SK-N-MC (cell line): ENCODE measurements around the gene TPM1.

Experiments
- DNase-seq: peaks from one replicate; pipeline ENCODE4 v3.0.0-alpha.2; 2011; ENCODE audit warnings: low read depth, low spot score
- H3K27ac ChIP-seq: fragments of 200-600 bp; sonication (generic); 2 replicates; pipeline ENCODE4 v1.5.1; 2016; ENCODE audit warnings: mixed run types
- H3K36me3 ChIP-seq: fragments of 200-600 bp; sonication (generic); 2 replicates; pipeline ENCODE4 v1.6.1; 2017; ENCODE audit warnings: antibody characterized with exemption, low read length, mixed read lengths; ENCODE audit not compliant: insufficient read depth
- H3K4me3 ChIP-seq: fragments of 200-600 bp; sonication (generic); 2 replicates; pipeline ENCODE4 v1.5.1; 2016
- H3K9ac ChIP-seq: fragments of 200-600 bp; sonication (generic); 2 replicates; pipeline ENCODE4 v1.8.0; 2017; ENCODE audit warnings: mixed run types, mixed read lengths; ENCODE audit not compliant: insufficient read length
- H3K9me3 ChIP-seq: fragments of 200-600 bp; sonication (generic); 2 replicates; pipeline ENCODE4 v1.6.1; 2017; ENCODE audit warnings: low read depth, mild to moderate bottlenecking, antibody characterized with exemption, low read length, moderate library complexity, mixed read lengths
- EZH2 ChIP-seq: fragments of 200-600 bp; sonication (generic); IDR thresholded peaks from one replicate; pipeline ENCODE4 v1.6.1; 2017; ENCODE audit warnings: antibody characterized with exemption
- FOXP2 ChIP-seq: optimal IDR thresholded peaks from 2 replicates; pipeline ENCODE3; 2011; ENCODE audit warnings: mild to moderate bottlenecking, moderate library complexity; ENCODE audit not compliant: insufficient read depth; ENCODE audit errors: extremely low read length, control extremely low read depth
- POLR2AphosphoS5 ChIP-seq: IDR thresholded peaks from 2 replicates; pipeline ENCODE4 v1.6.1; 2012; ENCODE audit warnings: mild to moderate bottlenecking, low read depth, low read length, borderline replicate concordance

Gene TPM1

GRCh38 chr15:63022181-63022580 is 20.4 kb upstream of the TPM1 start:
- TF ChIP-seq POLR2AphosphoS5 (no peak), FOXP2 (no peak), EZH2 (no peak)
- Histone ChIP-seq H3K36me3 (no peaks in the 10 kb centered on the region), H3K9me3 (no peaks in the 10 kb centered on the region), H3K27ac (no peak overlapping the region), H3K4me3 (no peak overlapping the region), H3K9ac (no peak overlapping the region)
- DNase-seq: no peak

GRCh38 chr15:63022663-63023062 is 19.9 kb upstream of the TPM1 start:
- no peak for DNase-seq
- Histone ChIP-seq H3K4me3 (no peak overlapping the region), H3K27ac (no peak overlapping the region), H3K9ac (no peak overlapping the region), H3K36me3 (no peaks in the 10 kb centered on the region), H3K9me3 (no peaks in the 10 kb centered on the region)
- TF ChIP-seq EZH2 (no peak), FOXP2 (no peak), POLR2AphosphoS5 (no peak)

DNA sequence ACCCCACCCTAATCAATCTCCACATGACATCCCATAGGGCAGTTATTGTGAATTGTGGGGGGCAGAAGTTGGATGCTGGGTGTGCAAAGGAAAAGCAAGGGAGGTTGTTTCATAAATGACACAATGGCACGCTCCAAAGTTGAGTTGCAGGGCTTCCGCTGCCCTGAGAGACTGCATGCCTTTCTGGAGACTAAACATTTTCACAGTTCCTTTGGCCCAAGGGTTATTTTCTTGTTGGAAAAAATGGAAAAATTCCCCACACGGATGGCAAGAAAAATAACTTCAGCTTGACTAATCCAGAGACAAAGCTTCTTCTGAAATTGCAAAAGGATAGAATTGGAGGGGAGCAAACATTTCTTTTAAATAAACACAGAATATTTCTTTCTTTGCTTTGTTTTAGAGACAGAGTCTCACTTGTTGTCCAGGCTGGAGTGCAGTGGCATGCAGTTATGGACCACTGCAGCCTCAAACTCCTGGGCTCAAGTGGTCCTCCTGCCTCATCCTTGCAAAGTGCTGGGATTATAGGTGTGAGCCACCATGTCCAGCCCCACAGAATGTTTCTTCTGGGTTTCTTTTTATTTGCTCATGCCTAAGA is 19.1 kb upstream of the TPM1 start:
- H3K4me3 ChIP-seq: no peak overlapping the region
- no peak overlapping the region for H3K9ac ChIP-seq
- TF ChIP-seq EZH2: no peak
- no peak for TF ChIP-seq POLR2AphosphoS5
- TF ChIP-seq FOXP2: no peak
- no peak for DNase-seq
- no peak overlapping the region for H3K27ac ChIP-seq
- no peaks in the 10 kb centered on the region for H3K36me3 ChIP-seq
- no peaks in the 10 kb centered on the region for H3K9me3 ChIP-seq

- no peak for DNase-seq
- H3K36me3 ChIP-seq: no peaks in the 10 kb centered on the region
- no peaks in the 10 kb centered on the region for H3K9me3 ChIP-seq
- no peak overlapping the region for H3K4me3 ChIP-seq
- TF ChIP-seq FOXP2 (no peak), POLR2AphosphoS5 (no peak), EZH2 (no peak)
- H3K27ac ChIP-seq: no peak overlapping the region
- no peak overlapping the region for H3K9ac ChIP-seq
Observed at GRCh38 chr15:63025460-63025859, 17.1 kb upstream of the TPM1 start.

- Histone ChIP-seq H3K4me3 (no peak overlapping the region), H3K27ac (no peak overlapping the region), H3K9me3 (no peaks in the 10 kb centered on the region), H3K9ac (no peak overlapping the region), H3K36me3 (no peaks in the 10 kb centered on the region)
- TF ChIP-seq POLR2AphosphoS5 (no peak), FOXP2 (no peak), EZH2 (no peak)
- no peak for DNase-seq
Observed at GRCh38 chr15:63027646-63028045, 14.9 kb upstream of the TPM1 start.

GRCh38 chr15:63028442-63029110 is 14.0 kb upstream of the TPM1 start:
- no peak overlapping the region for H3K4me3 ChIP-seq
- no peak overlapping the region for H3K9ac ChIP-seq
- DNase-seq: no peak
- no peaks in the 10 kb centered on the region for H3K36me3 ChIP-seq
- H3K9me3 ChIP-seq: no peaks in the 10 kb centered on the region
- TF ChIP-seq EZH2 (no peak), FOXP2 (no peak), POLR2AphosphoS5 (no peak)
- H3K27ac ChIP-seq: no peak overlapping the region

DNA sequence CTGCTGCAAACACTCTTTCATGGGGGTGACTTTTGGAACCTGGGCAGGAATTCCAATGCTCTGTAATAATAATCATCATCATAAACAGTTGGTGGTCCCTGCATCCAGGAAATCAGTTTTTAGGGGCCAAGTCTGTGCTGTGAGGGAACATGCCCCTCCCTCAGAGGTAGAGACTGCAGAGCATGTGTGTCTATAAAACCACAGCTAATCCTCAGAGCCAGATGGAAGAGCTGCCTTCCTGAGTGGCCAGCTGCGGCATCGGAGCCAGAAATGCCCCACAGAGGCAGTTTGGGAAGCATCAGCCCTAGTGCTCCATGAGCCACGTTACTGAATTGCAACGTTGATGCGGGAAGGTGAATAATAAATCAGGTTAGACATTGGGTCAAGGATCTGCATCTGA is 12.9 kb upstream of the TPM1 start:
- DNase-seq: no peak
- Histone ChIP-seq H3K9me3 (no peaks in the 10 kb centered on the region), H3K27ac (no peak overlapping the region), H3K36me3 (no peaks in the 10 kb centered on the region), H3K9ac (no peak overlapping the region), H3K4me3 (no peak overlapping the region)
- TF ChIP-seq FOXP2 (no peak), POLR2AphosphoS5 (no peak), EZH2 (no peak)

- TF ChIP-seq EZH2: no peak
- no peak for TF ChIP-seq POLR2AphosphoS5
- TF ChIP-seq FOXP2: no peak
- DNase-seq: no peak
- H3K36me3 ChIP-seq: no peaks in the 10 kb centered on the region
- no peak overlapping the region for H3K27ac ChIP-seq
- H3K4me3 ChIP-seq: no peak overlapping the region
- no peaks in the 10 kb centered on the region for H3K9me3 ChIP-seq
- no peak overlapping the region for H3K9ac ChIP-seq
Observed at GRCh38 chr15:63030101-63030551, 12.4 kb upstream of the TPM1 start.

- H3K9me3 ChIP-seq: no peaks in the 10 kb centered on the region
- H3K27ac ChIP-seq: no peak overlapping the region
- no peak overlapping the region for H3K9ac ChIP-seq
- DNase-seq: no peak
- H3K36me3 ChIP-seq: no peaks in the 10 kb centered on the region
- TF ChIP-seq FOXP2 (no peak), EZH2 (no peak), POLR2AphosphoS5 (no peak)
- no peak overlapping the region for H3K4me3 ChIP-seq
Observed at GRCh38 chr15:63034578-63034977, 8.0 kb upstream of the TPM1 start.
